H9 (cell line): ENCODE data around the gene RAPGEF3. TPM values are rescaled to one million over a fixed set of nuclear protein-coding genes. Genes with fewer than 3 reads are reported as not detected.

ENCODE experiments used
- DNase-seq: peaks from one replicate; pipeline ENCODE4 v3.0.0-alpha.2; 2017
- H2AFZ ChIP-seq: one replicate; pipeline ENCODE4 v1.6.1; 2013; ENCODE audit warnings: mild to moderate bottlenecking, low read length, control low read depth, moderate library complexity
- H2AK5ac ChIP-seq: 2 replicates; pipeline ENCODE4 v1.6.1; 2013; ENCODE audit warnings: low read length, control low read depth, mixed read lengths; ENCODE audit not compliant: insufficient read length
- H2BK120ac ChIP-seq: one replicate; pipeline ENCODE4 v1.6.1; 2013; ENCODE audit warnings: low read depth, mild to moderate bottlenecking, low read length, control low read depth, inconsistent platforms; ENCODE audit not compliant: poor library complexity, severe bottlenecking
- H2BK12ac ChIP-seq: 2 replicates; pipeline ENCODE4 v1.6.1; 2013; ENCODE audit warnings: low read length, control low read depth, mixed read lengths, low read depth; ENCODE audit not compliant: insufficient read length
- H2BK15ac ChIP-seq: 2 replicates; pipeline ENCODE4 v1.6.1; 2013; ENCODE audit warnings: low read depth, low read length, control low read depth
- H2BK20ac ChIP-seq: one replicate; pipeline ENCODE4 v1.6.1; 2013; ENCODE audit warnings: low read depth, mild to moderate bottlenecking, low read length, control low read depth, inconsistent platforms; ENCODE audit not compliant: poor library complexity, severe bottlenecking
- H2BK5ac ChIP-seq: 2 replicates; pipeline ENCODE4 v1.6.1; 2013; ENCODE audit warnings: low read length, control low read depth, mixed read lengths; ENCODE audit not compliant: insufficient read length
- H3K14ac ChIP-seq: 2 replicates; pipeline ENCODE4 v1.6.1; 2013; ENCODE audit warnings: low read length, control low read depth; ENCODE audit not compliant: insufficient read depth
- H3K18ac ChIP-seq: 2 replicates; pipeline ENCODE4 v1.6.1; 2013; ENCODE audit warnings: low read depth, mild to moderate bottlenecking, mixed read lengths, low read length, control low read depth; ENCODE audit not compliant: insufficient read length
- H3K23ac ChIP-seq: 2 replicates; pipeline ENCODE4 v1.6.1; 2013; ENCODE audit warnings: low read length, control low read depth, mixed read lengths, low read depth; ENCODE audit not compliant: insufficient read length
- H3K23me2 ChIP-seq: 2 replicates; pipeline ENCODE4 v1.6.1; 2013; ENCODE audit warnings: low read depth, mild to moderate bottlenecking, mixed read lengths, low read length, control low read depth; ENCODE audit not compliant: insufficient read length, poor library complexity, severe bottlenecking
- H3K27ac ChIP-seq: 2 replicates; pipeline ENCODE4 v1.5.1; 2013; ENCODE audit warnings: low read length, control low read depth, mixed read lengths, low read depth; ENCODE audit not compliant: insufficient read length
- H3K27me3 ChIP-seq: 2 replicates; pipeline ENCODE4 v1.6.1; 2013; ENCODE audit warnings: low read length, control low read depth, inconsistent platforms; ENCODE audit not compliant: insufficient read depth
- H3K4ac ChIP-seq: 2 replicates; pipeline ENCODE4 v1.6.1; 2013; ENCODE audit warnings: low read depth, mild to moderate bottlenecking, control low read depth, inconsistent platforms, low read length, moderate library complexity
- H3K4me1 ChIP-seq: 2 replicates; pipeline ENCODE4 v1.6.1; 2013; ENCODE audit warnings: low read length, control low read depth, inconsistent platforms; ENCODE audit not compliant: insufficient read depth
- H3K4me2 ChIP-seq: 2 replicates; pipeline ENCODE4 v1.6.1; 2013; ENCODE audit warnings: low read length, control low read depth, mixed read lengths; ENCODE audit not compliant: insufficient read length, insufficient read depth
- H3K56ac ChIP-seq: 2 replicates; pipeline ENCODE4 v1.6.1; 2013; ENCODE audit warnings: low read depth, mild to moderate bottlenecking, mixed read lengths, low read length, control low read depth; ENCODE audit not compliant: insufficient read length
- H3K79me1 ChIP-seq: 2 replicates; pipeline ENCODE4 v1.6.1; 2013; ENCODE audit warnings: low read depth, mild to moderate bottlenecking, moderate library complexity, low read length, control low read depth, inconsistent platforms; ENCODE audit not compliant: insufficient read depth, poor library complexity, severe bottlenecking
- H3K79me2 ChIP-seq: 2 replicates; pipeline ENCODE4 v1.6.1; 2013; ENCODE audit warnings: low read length, control low read depth, inconsistent platforms; ENCODE audit not compliant: insufficient read depth
- H3K9ac ChIP-seq: 2 replicates; pipeline ENCODE4 v1.6.1; 2013; ENCODE audit warnings: low read length, control low read depth, mixed read lengths; ENCODE audit not compliant: insufficient read length; ENCODE audit errors: extremely low read depth
- H3K9me3 ChIP-seq: one replicate; pipeline ENCODE4 v1.6.1; 2013; ENCODE audit warnings: low read depth, low read length, inconsistent platforms; ENCODE audit not compliant: control insufficient read depth
- H3T11ph ChIP-seq: one replicate; pipeline ENCODE4 v1.6.1; 2013; ENCODE audit warnings: mild to moderate bottlenecking, low read length, control low read depth, inconsistent platforms
- H4K20me1 ChIP-seq: one replicate; pipeline ENCODE4 v1.6.1; 2013; ENCODE audit not compliant: control insufficient read depth, insufficient read length, insufficient read depth
- H4K5ac ChIP-seq: 2 replicates; pipeline ENCODE4 v1.6.1; 2013; ENCODE audit warnings: low read depth, mild to moderate bottlenecking, mixed read lengths, low read length, control low read depth; ENCODE audit not compliant: insufficient read length
- H4K8ac ChIP-seq: replicated peaks from 2 replicates; pipeline ENCODE4 v1.6.1; 2013; ENCODE audit warnings: low read length, control low read depth, mixed read lengths, low read depth; ENCODE audit not compliant: insufficient read length
- H4K91ac ChIP-seq: 2 replicates; pipeline ENCODE4 v1.6.1; 2013; ENCODE audit warnings: low read depth, mild to moderate bottlenecking, moderate library complexity, mixed read lengths, low read length, control low read depth; ENCODE audit not compliant: insufficient read length
- H3K27ac Mint-ChIP-seq, 3 experiments: 2 replicates in 2 of 3; 3 replicates in 1 of 3; pipeline ENCODE4 v1.8.0; 2020 to 2021; ENCODE audit warnings: mixed read lengths in 3 of 3, mild to moderate bottlenecking in 1 of 3, moderate library complexity in 1 of 3
- H3K27me3 Mint-ChIP-seq: 2 replicates; pipeline ENCODE4 v1.8.0; 2021; ENCODE audit warnings: low read depth, mild to moderate bottlenecking, moderate library complexity, mixed read lengths
- H3K36me3 Mint-ChIP-seq, 3 experiments: 2 replicates in 2 of 3; 3 replicates in 1 of 3; pipeline ENCODE4 v1.8.0; 2020 to 2021; ENCODE audit warnings: low read depth in 3 of 3, mixed read lengths in 3 of 3; ENCODE audit not compliant: insufficient read depth in 1 of 3
- H3K4me1 Mint-ChIP-seq, 2 experiments: 2 replicates each; pipeline ENCODE4 v1.8.0; 2020; ENCODE audit warnings: mixed read lengths in 2 of 2
- H3K4me3 Mint-ChIP-seq, 2 experiments: 2 replicates in 1 of 2; 3 replicates in 1 of 2; pipeline ENCODE4 v1.8.0; 2020 to 2021; ENCODE audit warnings: mild to moderate bottlenecking in 2 of 2, mixed read lengths in 2 of 2, moderate library complexity in 1 of 2
- H3K9me3 Mint-ChIP-seq, 2 experiments: 2 replicates in 1 of 2; 3 replicates in 1 of 2; pipeline ENCODE4 v1.8.0; 2020; ENCODE audit warnings: mild to moderate bottlenecking in 2 of 2, mixed read lengths in 2 of 2, moderate library complexity in 1 of 2
- WGBS: extraction: QIAGEN DNeasy Blood & Tissue Kit; methylation state at CpG from one replicate; pipeline ENCODE4 v1.1.7; 2013; ENCODE audit warnings: missing lambda C conversion rate, low lambda C conversion rate, mixed read lengths; ENCODE audit not compliant: insufficient read length; ENCODE audit errors: extremely low coverage; 5-methylcytosine and 5-hydroxymethylcytosine counted together
- total RNA-seq: library from RNA; stranded (reverse); gene quantifications from 2 replicates; pipeline ENCODE4 v1.2.1, GENCODE V29; 2021
- TF ChIP-seq, protein P1 (sequence below): fragments of 200-600 bp; sonication (generic); conservative IDR thresholded peaks from 3 replicates; pipeline ENCODE4 v1.8.0; 2021; ENCODE audit warnings: antibody characterized with exemption, mild to moderate bottlenecking

RAPGEF3 gene
- total RNA-seq, 1 experiment from 2014 or later, result 7.4 TPM

DNA sequence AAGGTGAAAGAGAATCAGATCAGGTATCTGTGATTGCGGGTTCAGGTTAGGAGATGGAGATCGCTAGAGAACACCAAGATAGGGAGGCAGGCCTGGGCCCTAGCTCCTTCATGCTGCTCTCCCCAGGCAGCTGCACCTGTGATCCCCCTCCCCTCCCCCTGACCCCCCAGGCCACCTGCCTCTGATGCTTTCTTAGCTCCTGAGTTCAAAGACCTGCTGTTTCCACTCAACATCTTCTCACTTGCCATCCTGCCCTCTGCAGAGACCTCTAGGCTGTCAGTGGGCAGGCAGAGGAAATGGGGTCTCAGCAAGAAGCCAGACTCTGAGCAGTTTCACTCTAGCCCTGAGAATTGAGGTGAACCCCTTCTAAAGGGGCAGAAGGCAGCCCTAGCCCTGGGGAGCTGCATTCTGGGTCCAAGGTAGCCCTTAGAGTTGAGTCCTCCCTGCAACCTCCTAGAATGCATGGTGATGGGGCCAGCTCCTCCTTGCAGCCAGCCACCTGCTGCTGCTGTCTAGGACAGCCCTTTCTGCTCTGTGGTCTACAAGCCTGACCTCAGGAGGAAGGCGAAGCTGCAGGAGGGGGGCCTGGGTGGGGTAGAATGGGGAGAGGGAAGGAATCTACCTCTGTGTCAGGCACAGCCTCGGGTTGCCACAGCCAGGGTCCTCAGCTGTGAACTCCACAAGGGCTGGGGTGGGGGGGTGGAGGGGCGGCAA is 8.0 kb upstream of the RAPGEF3 start:
- Histone ChIP-seq H2BK20ac (no peak overlapping the region), H3K4me1 (peaks cover 6% of the 10 kb centered on the region), H3K18ac (no peak overlapping the region), H3K23ac (no peak overlapping the region), H3K79me2 (no peaks in the 10 kb centered on the region), H3T11ph (no peak overlapping the region), H3K23me2 (no peaks in the 10 kb centered on the region), H2BK12ac (no peak overlapping the region), H3K27me3 (no peaks in the 10 kb centered on the region), H3K56ac (no peak overlapping the region), H2BK5ac (no peak overlapping the region), H3K9me3 (no peaks in the 10 kb centered on the region), H2BK15ac (no peak overlapping the region), H3K4me2 (no peak overlapping the region), H4K91ac (no peak overlapping the region), H4K20me1 (peaks cover 3% of the 10 kb centered on the region), H3K4ac (no peak overlapping the region), H3K27ac (no peak overlapping the region), H4K5ac (no peak overlapping the region), H2AK5ac (no peak overlapping the region), H3K79me1 (no peaks in the 10 kb centered on the region), H3K14ac (no peak overlapping the region), H3K9ac (no peak overlapping the region), H4K8ac (no peak overlapping the region), H2AFZ (no peak overlapping the region), H2BK120ac (no peak overlapping the region)
- Mint-ChIP-seq H3K36me3 (no peaks in the 10 kb centered on the region; a peak in 1 of 7 replicates), H3K27ac (no peak overlapping the region), H3K27me3 (no peaks in the 10 kb centered on the region; the same call in 1 of the 2 replicates), H3K9me3 (no peaks in the 10 kb centered on the region), H3K4me3 (no peak overlapping the region), H3K4me1 (peaks cover 11 to 13% of the 10 kb centered on the region in 2 experiments)
- WGBS, result no CpG with 5 or more reads among the region's 5 CpGs
- no peak for DNase-seq
- TF ChIP-seq, protein P1, sequence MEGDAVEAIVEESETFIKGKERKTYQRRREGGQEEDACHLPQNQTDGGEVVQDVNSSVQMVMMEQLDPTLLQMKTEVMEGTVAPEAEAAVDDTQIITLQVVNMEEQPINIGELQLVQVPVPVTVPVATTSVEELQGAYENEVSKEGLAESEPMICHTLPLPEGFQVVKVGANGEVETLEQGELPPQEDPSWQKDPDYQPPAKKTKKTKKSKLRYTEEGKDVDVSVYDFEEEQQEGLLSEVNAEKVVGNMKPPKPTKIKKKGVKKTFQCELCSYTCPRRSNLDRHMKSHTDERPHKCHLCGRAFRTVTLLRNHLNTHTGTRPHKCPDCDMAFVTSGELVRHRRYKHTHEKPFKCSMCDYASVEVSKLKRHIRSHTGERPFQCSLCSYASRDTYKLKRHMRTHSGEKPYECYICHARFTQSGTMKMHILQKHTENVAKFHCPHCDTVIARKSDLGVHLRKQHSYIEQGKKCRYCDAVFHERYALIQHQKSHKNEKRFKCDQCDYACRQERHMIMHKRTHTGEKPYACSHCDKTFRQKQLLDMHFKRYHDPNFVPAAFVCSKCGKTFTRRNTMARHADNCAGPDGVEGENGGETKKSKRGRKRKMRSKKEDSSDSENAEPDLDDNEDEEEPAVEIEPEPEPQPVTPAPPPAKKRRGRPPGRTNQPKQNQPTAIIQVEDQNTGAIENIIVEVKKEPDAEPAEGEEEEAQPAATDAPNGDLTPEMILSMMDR, result no peak
